NCI-H345 treated with DMSO at 0.1 percent for 48 hours (cell line): Measurements from ENCODE around the gene OVCH1.

Experiments
- DNase-seq: peaks from one replicate; lab custom pipeline; 2025; ENCODE audit not compliant: unreplicated experiment; lab: John Stamatoyannopoulos, UW

The OVCH1 gene

GRCh38 chr12:29497588-29497987, at the start of gene OVCH1:
Gene OVCH1, minus strand, starts transcription at chr12:29497686. Its CDS starts 0 bp downstream, at chr12:29497686.
- DNase-seq = no peak

GRCh38 chr12:29547151-29547632, 49.7 kb upstream of the OVCH1 start:
- no peak for DNase-seq

- no peak for DNase-seq
Observed at GRCh38 chr12:29546000-29546399, 48.5 kb upstream of the OVCH1 start.

- DNase-seq = no peak
Observed at GRCh38 chr12:29545102-29545467, 47.6 kb upstream of the OVCH1 start.

GRCh38 chr12:29544428-29545101, 47.1 kb upstream of the OVCH1 start:
- DNase-seq = no peak

GRCh38 chr12:29543036-29543435, 45.5 kb upstream of the OVCH1 start:
- DNase-seq = no peak

GRCh38 chr12:29537298-29537697, 39.8 kb upstream of the OVCH1 start:
- DNase-seq = no peak

- no peak for DNase-seq
Observed at GRCh38 chr12:29534935-29535334, 37.4 kb upstream of the OVCH1 start.

GRCh38 chr12:29533815-29534489, 36.5 kb upstream of the OVCH1 start:
- DNase-seq = no peak

- DNase-seq = no peak
Observed at GRCh38 chr12:29531471-29531870, 34.0 kb upstream of the OVCH1 start.

GRCh38 chr12:29530436-29530835, 33.0 kb upstream of the OVCH1 start:
- no peak for DNase-seq

- DNase-seq = no peak
Observed at GRCh38 chr12:29528161-29528560, 30.7 kb upstream of the OVCH1 start.

- no peak for DNase-seq
Observed at GRCh38 chr12:29521951-29522350, 24.5 kb upstream of the OVCH1 start.

- peak; percentile 46 for DNase-seq
Observed at GRCh38 chr12:29519585-29520182, 22.2 kb upstream of the OVCH1 start.

GRCh38 chr12:29518407-29518806, 20.9 kb upstream of the OVCH1 start:
- no peak for DNase-seq

- no peak for DNase-seq
Observed at GRCh38 chr12:29517264-29517663, 19.8 kb upstream of the OVCH1 start.

GRCh38 chr12:29516431-29516875, 19.0 kb upstream of the OVCH1 start:
- no peak for DNase-seq

GRCh38 chr12:29510591-29511185, 13.2 kb upstream of the OVCH1 start:
- no peak for DNase-seq

- DNase-seq = no peak
Observed at GRCh38 chr12:29509503-29509902, 12.0 kb upstream of the OVCH1 start.

- no peak for DNase-seq
Observed at GRCh38 chr12:29508949-29509348, 11.5 kb upstream of the OVCH1 start.

- no peak for DNase-seq
Observed at GRCh38 chr12:29505122-29505521, 7.6 kb upstream of the OVCH1 start.

- DNase-seq = no peak
Observed at GRCh38 chr12:29503283-29503682, 5.8 kb upstream of the OVCH1 start.
